Left forelimb (tissue), 1 donor: ENCODE measurements around the gene RNF112.

Experiments used
- DNase-seq: peaks from one replicate; pipeline ENCODE4 v3.0.0-alpha.2; 2018; ENCODE audit warnings: low spot score

The RNF112 gene

DNA sequence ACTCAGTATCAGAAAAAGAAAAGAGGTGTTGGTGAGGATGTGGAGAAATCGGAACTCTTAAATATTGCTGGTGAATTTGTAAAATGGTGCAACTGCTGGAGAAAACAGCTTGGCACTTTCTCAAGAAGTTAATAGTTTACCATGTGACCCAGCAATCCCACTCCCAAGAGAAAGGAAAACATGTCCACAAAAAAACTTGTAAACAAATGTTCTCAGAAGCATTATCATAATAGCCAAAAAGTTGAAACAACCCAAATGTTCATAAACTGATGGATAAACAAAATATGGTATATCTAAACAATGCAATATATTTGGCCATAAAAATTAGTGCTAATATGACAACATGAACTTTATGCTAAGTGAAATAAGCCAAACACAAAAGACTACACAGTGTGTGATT is 35.3 kb upstream of the RNF112 start:
- no peak for DNase-seq

DNA sequence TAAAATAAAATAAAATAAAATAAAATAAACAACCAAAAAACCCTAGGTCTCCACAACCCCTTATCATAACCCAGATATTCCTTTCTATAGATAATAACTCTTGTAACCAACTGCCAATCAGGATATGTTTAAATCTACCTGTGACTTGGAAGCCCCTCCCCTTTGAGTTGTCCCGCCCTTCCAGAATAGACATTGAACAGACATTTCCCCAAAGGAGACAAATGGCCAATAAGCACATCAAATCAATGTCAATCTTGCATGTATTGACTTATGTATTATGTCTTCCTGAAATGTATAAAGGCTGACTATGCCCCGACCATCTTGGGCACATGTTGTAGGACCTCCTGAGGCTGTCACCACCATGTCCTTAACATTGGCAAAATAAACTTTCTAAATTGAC is 34.2 kb upstream of the RNF112 start:
- no peak for DNase-seq

DNA sequence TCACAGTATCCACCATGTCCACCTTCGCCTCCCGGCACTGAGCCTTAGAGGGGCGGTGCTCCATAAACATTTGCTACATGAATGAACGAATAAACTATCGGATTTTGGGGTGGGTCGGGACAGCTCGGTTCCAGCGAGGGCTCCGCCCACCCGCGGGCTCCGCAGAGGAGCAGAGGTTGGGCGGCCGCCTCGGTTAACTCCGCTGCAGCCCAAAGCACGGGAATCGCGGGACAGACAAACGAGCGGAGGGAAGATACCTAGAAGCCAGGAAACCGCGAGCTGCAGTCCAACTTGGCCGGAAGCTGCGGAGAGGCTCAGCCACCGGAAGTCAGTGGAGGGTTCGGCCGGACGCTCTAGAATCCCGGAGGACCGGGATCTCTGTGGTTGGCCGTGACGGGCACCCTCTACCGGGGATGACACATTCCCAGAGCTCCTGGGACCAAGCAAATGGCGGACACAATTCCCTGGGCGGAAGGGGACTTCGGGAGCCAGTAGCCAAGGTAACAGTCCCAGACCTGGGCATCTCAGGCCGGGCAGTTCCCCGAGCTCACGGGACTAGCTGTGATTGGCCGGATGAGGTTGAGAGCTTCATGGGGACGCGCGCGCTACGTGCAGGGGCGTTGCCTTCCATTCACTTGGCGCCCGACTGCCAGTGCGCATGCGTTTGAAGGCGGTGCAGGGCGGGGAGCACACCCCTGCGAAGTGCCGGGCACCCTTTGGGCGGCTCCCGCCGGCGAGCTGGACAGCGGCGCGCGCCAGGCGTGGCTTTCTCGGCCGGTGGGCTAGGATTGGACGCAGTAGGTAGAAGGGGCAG is 33.2 kb upstream of the RNF112 start:
- DNase-seq = peak; percentile 99

DNA sequence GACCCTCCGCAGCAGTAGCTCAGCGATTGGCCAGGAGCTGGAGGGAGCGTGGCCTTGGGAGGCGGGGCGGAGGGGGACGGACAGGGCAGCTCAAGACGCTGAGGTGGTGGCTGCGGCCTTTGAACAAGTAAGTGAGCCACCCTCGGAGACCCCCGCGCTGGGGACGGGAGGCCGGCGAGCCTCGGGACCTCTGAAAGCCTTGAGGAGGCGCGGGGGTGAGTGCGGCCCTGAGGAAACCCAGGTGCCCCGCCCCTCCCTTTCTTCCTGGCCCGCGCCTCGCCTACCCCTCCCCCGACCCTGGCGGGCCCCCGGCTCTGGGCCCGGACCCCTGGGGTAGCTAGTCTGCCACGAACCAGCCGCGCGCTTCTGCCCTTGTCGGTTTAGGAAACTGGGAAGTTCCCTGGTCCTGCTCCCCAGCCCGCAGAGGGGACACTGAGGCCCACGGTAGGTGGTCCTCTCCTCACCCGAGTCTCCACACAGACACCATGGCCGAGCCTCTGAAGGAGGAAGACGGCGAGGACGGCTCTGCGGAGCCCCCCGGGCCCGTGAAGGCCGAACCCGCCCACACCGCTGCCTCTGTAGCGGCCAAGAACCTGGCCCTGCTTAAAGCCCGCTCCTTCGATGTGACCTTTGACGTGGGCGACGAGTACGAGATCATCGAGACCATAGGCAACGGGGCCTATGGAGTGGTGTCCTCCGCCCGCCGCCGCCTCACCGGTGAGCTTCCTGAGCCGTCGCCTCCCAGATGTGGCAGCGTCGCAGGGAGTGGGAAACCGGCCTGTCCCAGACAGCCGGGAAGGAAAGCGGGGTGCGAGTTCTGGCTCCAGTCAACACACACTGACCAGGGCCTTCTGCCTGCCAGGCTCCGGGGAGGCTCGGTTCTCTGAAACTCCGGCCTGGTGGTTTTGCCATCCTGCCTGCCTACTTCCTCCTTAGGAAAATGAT is 32.3 kb upstream of the RNF112 start, which contains the start of gene MAPK7:
TSS of gene MAPK7 (plus strand) at position 83 of the 945 bp plus-strand sequence. CDS start at position 486, 403 bp downstream.
- peak; percentile 65 for DNase-seq

DNA sequence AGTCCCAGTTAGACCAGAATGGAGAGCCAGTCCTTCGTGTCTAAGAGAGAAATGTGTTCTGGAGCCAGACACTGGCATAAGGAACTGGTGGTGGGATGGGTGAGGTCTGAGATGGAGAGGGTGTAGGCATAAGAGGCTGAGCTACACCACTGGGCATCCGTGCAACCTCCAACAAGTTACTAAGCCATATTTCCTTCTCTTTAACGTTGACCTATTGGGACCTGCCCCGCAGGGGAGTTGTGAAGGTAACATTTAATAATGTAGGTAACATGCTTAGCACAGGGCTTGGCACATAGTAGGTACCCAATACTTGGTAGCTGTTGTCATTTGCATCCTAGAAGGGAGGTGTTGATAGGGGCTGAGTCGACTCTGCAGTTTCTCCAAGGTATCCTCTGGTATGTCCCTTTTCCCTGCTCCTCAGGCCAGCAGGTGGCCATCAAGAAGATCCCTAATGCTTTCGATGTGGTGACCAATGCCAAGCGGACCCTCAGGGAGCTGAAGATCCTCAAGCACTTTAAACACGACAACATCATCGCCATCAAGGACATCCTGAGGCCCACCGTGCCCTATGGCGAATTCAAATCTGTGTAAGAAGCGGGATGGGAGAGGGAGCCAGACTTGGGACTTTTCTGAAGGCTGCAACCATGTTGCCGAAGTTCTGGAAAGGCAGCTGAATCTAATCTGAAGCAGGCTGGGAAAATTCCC is 31.5 kb upstream of the RNF112 start:
- peak; percentile 62 for DNase-seq

DNA sequence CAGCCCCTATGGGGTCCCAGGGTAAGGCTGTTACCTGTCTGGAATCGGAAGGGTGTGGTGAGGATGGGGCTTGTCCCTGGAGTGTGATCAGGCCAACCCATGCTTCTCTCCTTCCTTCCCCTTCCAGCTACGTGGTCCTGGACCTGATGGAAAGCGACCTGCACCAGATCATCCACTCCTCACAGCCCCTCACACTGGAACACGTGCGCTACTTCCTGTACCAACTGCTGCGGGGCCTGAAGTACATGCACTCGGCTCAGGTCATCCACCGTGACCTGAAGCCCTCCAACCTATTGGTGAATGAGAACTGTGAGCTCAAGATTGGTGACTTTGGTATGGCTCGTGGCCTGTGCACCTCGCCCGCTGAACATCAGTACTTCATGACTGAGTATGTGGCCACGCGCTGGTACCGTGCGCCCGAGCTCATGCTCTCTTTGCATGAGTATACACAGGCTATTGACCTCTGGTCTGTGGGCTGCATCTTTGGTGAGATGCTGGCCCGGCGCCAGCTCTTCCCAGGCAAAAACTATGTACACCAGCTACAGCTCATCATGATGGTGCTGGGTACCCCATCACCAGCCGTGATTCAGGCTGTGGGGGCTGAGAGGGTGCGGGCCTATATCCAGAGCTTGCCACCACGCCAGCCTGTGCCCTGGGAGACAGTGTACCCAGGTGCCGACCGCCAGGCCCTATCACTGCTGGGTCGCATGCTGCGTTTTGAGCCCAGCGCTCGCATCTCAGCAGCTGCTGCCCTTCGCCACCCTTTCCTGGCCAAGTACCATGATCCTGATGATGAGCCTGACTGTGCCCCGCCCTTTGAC is 30.3 kb upstream of the RNF112 start:
- peak; percentile 62 for DNase-seq

DNA sequence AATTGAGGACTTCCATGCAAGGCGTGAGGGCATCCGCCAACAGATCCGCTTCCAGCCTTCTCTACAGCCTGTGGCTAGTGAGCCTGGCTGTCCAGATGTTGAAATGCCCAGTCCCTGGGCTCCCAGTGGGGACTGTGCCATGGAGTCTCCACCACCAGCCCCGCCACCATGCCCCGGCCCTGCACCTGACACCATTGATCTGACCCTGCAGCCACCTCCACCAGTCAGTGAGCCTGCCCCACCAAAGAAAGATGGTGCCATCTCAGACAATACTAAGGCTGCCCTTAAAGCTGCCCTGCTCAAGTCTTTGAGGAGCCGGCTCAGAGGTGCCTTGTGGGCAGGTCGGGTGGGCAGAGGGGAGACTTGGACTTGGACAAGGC is 29.7 kb upstream of the RNF112 start:
- no peak for DNase-seq

DNA sequence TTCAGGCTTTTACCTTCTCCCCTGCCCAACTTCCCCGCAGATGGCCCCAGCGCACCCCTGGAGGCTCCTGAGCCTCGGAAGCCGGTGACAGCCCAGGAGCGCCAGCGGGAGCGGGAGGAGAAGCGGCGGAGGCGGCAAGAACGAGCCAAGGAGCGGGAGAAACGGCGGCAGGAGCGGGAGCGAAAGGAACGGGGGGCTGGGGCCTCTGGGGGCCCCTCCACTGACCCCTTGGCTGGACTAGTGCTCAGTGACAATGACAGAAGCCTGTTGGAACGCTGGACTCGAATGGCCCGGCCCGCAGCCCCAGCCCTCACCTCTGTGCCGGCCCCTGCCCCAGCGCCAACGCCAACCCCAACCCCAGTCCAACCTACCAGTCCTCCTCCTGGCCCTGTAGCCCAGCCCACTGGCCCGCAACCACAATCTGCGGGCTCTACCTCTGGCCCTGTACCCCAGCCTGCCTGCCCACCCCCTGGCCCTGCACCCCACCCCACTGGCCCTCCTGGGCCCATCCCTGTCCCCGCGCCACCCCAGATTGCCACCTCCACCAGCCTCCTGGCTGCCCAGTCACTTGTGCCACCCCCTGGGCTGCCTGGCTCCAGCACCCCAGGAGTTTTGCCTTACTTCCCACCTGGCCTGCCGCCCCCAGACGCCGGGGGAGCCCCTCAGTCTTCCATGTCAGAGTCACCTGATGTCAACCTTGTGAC is 29.1 kb upstream of the RNF112 start:
- peak; percentile 60 for DNase-seq

DNA sequence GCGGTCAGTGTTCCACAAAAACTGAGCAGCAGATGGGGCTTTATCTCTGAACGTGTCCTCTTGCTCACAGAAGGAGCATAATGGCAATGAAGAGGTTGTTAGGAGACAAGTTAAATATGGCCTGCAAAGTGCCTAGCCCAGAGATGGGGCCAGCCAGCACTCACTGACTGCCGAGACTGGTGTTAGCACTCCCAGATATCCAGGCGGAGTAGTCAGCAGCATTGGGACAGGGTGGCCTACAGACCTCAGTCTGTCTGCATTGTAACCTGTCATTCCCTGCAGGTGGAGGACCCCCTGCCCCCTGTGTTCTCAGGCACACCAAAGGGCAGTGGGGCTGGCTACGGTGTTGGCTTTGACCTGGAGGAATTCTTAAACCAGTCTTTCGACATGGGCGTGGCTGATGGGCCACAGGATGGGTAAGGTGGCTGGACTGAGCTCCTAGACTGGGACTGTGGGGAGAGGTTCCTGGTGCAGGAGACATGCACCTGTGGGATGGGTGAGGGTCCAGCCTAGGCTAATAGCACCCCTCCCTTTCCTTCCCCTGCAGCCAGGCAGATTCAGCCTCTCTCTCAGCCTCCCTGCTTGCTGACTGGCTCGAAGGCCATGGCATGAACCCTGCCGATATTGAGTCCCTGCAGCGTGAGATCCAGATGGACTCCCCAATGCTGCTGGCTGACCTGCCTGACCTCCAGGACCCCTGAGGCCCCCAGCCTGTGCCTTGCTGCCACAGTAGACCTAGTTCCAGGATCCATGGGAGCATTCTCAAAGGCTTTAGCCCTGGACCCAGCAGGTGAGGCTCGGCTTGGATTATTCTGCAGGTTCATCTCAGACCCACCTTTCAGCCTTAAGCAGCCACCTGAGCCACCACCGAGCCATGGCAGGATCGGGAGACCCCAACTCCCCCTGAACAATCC is 28.2 kb upstream of the RNF112 start:
- peak; percentile 64 for DNase-seq

DNA sequence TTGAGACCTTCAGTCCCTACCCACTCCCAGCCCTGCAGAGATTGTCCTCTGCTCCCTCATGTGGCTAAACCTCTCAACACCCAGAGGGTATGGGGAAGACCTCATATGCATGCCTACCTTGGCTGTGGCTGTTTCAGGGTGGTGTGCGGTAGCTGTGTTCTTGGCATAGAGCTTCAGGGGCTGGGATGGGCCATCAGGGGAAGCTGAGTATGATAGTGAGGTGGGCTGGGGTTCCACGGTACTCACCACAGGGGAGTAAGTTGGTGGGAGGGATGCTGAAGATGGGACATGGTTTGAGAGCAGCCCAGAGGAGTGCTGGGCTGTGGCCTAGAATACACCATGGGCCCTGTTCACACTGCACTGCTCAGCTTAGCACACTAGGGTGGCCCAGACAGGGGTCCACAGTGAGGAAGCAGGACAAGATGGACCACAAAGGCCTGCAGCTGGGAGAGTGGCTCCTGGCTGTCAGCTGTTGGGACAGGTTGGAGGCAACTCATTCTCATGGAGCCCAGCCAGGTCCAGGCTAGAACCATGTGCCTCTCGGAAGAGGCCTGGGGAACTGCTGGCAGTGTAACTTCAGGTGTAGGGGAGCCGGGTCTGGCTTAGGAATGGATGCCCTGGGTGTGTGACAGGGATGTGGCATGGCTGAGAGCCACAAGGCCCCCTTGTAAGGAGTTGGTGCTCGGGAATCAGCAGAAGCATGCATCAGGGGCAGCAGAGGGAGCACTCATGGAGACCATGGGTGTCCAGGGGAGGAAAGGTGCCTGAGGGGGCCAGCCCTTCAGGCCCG is 27.2 kb upstream of the RNF112 start:
- DNase-seq = peak; percentile 61

DNA sequence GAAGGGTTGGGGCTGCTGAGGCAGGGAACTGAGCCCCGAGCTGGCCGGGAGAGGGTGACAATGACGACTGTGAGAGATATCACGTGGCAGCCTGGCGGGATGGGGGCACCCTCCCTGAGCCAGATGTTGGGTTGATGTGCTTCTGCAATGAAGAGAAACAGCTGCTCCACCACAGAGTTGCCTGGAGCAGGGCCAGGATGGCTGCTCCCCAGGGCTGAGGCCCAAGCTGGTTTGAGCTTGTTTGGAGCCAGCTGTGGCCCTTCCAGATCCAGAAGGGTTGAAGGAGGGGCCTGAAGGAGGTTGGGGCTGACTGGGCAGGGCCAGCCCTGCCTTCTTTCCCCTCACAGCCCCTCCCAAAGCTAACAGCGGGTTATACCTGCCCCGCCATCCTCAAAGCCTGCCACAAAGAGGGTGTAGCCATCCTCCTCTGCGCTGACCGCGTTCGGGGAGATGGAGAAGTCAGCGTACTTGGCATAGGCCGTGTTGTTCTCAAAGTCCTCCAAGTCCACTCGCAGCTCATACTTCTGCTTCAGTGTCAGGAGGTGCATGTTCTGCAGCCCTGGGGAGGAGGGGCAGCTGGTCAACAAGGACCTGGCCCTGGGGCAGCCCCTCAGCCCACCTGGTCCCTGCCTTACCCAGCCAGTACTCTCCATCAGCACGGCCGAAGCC is 26.2 kb upstream of the RNF112 start:
- peak; percentile 92 for DNase-seq

DNA sequence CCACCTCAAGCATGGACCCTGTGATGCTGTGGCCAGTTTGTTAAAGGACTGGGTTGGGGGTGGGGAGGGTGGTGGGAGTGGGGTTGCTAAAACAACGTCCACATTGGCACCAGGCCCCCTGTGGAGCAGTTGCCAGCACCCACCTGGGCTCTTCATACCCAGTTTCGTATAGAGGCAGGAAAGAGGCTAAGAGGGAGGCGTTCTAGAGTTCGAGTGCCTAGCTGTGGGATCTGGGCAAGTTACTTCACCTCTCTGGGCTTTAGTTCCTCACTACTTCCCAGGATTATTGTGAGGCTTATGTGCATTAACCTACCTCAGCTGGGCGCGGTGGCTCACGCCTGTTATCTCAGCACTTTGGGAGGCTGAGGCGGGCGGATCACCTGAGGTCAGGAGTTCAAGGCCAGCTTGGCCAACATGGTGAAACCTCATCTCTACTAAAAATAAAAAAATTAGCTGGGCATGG is 25.5 kb upstream of the RNF112 start:
- DNase-seq = no peak

DNA sequence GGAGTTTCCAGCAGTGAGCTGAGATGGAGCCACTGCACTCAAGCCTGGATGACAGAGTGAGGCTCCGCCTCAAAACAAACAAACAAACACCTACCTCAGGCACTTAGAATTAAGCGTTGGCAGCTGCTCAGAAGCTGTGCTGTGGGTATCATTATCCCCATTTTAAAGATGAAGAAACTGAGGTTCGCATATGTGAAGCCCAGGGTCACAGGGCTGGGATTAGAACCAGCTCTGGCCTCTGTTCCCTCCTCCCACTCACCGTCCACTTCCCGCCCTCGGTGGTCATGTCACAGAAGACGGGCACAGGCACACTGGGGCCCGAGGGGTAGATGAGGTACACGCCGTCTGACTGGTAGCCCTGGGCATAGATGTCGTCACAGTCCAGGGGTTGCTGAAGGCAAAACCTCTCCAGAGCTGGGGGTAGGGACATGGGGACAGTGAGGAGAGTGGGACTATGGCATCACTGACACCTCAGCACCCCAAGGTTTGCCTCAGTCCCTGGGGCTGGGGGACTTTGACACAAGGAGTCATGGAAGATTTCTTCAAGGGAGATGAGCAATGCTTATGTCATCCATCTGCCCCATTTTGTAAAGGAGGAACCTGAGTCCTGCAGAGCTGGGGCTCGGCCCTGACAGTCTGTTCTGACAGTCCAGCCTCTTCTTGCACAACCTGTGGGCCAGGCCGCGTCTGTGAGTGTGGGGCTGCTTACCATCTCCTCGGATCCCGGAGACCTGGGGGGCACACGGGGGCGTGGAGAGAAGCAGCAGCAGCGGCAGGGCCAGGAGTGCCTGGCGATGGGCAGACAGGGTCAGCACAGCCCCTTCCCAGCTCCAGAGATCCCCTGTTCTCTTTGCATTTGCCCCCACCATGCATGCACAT is 24.7 kb upstream of the RNF112 start:
- peak; percentile 71 for DNase-seq

DNA sequence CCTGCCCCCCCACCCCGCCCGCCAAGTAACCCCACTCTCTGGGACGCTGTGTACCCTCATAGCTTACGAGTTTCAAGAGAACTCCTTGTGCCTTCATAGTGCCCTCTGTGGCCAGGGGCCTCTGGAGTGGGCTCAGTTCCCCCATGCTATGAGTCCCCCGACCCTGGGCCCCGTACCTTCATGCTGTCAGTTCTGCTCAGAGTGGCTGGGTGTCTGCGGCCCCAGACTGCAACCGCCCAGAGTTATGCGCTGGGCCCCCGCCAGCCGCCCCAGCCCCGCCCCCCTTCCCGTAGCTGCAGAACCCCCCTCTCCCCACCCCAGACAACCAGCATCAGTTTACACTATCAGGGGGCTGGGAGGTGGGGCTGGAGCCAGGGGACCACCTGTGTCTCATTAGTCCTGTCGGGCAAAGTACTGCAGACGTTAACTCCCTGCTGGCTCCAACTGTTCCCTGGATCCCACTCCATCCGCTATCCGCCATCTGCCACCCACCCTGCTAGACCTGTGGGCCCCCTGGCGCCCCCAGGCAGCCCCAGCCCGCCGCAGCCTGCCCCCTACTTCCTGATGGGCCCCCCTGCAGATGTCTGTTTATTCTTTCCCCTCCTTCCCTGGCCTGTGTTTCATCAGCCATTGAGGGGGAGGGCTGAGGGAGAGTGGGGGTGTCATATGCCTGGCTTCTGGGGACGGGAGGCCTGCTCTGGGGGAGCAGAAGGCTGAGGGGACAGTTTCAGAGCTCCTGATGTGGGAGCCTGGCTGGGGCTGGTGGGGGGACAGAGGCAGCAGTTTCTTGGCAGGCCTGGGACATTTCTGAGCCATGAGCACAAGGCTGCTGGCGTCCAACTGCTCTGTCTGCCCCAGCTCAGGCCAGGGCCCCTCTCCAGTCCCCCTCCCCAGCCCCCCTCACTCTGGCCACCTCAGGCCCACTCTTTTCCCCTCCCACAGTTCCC is 23.8 kb upstream of the RNF112 start, which contains the start of gene MFAP4:
TSS of gene MFAP4 (minus strand) at position 217 of the 947 bp plus-strand sequence. CDS start at position 182, 35 bp downstream.
- DNase-seq = peak; percentile 95

DNA sequence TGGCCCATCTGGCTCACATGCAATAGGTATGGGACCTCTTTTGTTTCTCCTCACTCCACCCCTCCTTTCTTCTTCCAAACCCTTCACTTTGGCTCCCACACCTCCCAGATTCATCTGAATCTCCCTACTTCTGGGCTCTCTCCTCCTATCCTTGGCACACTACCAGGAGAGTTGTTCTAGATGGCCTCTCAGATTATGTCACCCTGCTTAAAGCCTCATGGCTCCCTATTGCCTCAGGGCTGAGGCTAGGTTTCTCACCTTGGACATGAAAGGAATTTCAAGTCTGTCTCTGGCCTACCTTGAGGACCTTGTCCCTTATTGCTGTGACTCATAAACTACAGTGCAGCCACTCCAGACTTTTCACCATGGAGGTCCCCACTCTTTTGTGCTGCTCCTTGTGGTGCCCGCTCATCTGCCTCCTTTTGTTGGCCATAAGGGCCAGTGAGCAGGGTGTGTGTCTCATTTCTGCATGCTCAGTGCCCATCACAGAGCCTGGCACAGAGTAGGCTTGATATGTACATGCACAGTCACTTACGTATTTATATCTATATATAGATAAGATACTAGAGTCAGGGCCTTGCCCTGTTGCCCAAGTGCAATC is 23.0 kb upstream of the RNF112 start:
- no peak for DNase-seq
